Spleen (tissue), 11 donors: ENCODE results near the gene PRDX2. TPM values are rescaled to one million over a fixed set of nuclear protein-coding genes. Genes with fewer than 3 reads are reported as not detected.

Experiments used
- DNase-seq: peaks from one replicate; pipeline ENCODE4 v3.0.0-alpha.2; 2020
- H3K27ac ChIP-seq, 8 donors: fragments of 200-600 bp; sonication (generic) in 7 of 8; 1 replicate in 4 of 8; 2 replicates in 4 of 8; pipeline versions ENCODE4 v1.5.0 to v1.8.0; 2016 to 2021; ENCODE audit warnings: inconsistent platforms in 4 of 8, mild to moderate bottlenecking in 4 of 8, moderate library complexity in 1 of 8
- H3K27me3 ChIP-seq, 7 donors: fragments of 200-600 bp; sonication (generic) in 6 of 7; replicated peaks in 1 of 7; 1 replicate in 4 of 7; 2 replicates in 3 of 7; pipeline versions ENCODE4 v1.5.0 to v1.8.0; 2016 to 2021; ENCODE audit warnings: inconsistent platforms in 3 of 7, mild to moderate bottlenecking in 1 of 7
- H3K36me3 ChIP-seq, 6 donors: fragments of 200-600 bp; sonication (generic) in 5 of 6; 1 replicate in 4 of 6; 2 replicates in 2 of 6; pipeline versions ENCODE4 v1.5.0 to v1.8.0; 2016 to 2021; ENCODE audit warnings: inconsistent platforms in 2 of 6
- H3K4me1 ChIP-seq, 6 donors: fragments of 200-600 bp; sonication (generic) in 5 of 6; 1 replicate in 3 of 6; 2 replicates in 3 of 6; pipeline versions ENCODE4 v1.5.0 to v1.8.0; 2016 to 2021; ENCODE audit warnings: inconsistent platforms in 3 of 6
- H3K4me3 ChIP-seq, 8 donors: fragments of 200-600 bp; sonication (generic) in 7 of 8; 1 replicate in 4 of 8; 2 replicates in 4 of 8; pipeline versions ENCODE4 v1.5.0 to v1.8.0; 2016 to 2021; ENCODE audit warnings: inconsistent platforms in 4 of 8, mild to moderate bottlenecking in 4 of 8, moderate library complexity in 2 of 8
- H3K9me3 ChIP-seq, 8 donors: fragments of 200-600 bp; sonication (generic) in 7 of 8; 1 replicate in 4 of 8; 2 replicates in 4 of 8; pipeline versions ENCODE4 v1.5.0 to v1.8.0; 2016 to 2021; ENCODE audit warnings: inconsistent platforms in 4 of 8
- CTCF ChIP-seq, 11 experiments: fragments of 200-600 bp in 7 of 11; fragments of 450-650 bp in 4 of 11; sonication (generic) in 4 of 11; IDR thresholded peaks in 8 of 11; conservative IDR thresholded peaks in 3 of 11; 1 replicate in 7 of 11; 2 replicates in 4 of 11; pipeline versions ENCODE4 v1.4.0 to v1.8.0; 2016 to 2021; ENCODE audit warnings: antibody characterized with exemption in 11 of 11, inconsistent platforms in 4 of 11, mild to moderate bottlenecking in 1 of 11
- POLR2A ChIP-seq, 3 donors: fragments of 450-650 bp; IDR thresholded peaks; one replicate each; pipeline ENCODE4 v1.5.1; 2017; ENCODE audit warnings: antibody characterized with exemption in 3 of 3, mild to moderate bottlenecking in 1 of 3
- POLR2AphosphoS5 ChIP-seq, 3 donors: sonication (generic); formaldehyde crosslinking; IDR thresholded peaks; one replicate each; pipeline ENCODE4 v1.5.1; 2017; ENCODE audit warnings: antibody characterized with exemption in 3 of 3
- WGBS, 5 donors: extraction: QIAGEN DNeasy Blood & Tissue Kit in 3 of 5; methylation state at CpG; one replicate each; pipeline versions ENCODE4 v1.1.5 to v1.1.7; 2013 to 2018; 5-methylcytosine and 5-hydroxymethylcytosine counted together
- intact Hi-C: fragments of 100-400 bp; cut with DNase I; formaldehyde crosslinking; loops from one replicate; pipeline ENCODE4 v1.15.0; 2023; ENCODE audit warnings: low total_unique reads
- polyA plus RNA-seq, 3 donors: library from polyadenylated mRNA; stranded (reverse); fragments of 200-250 nt; gene quantifications; one replicate each; pipeline ENCODE4 v1.2.1, GENCODE V29; 2013
- total RNA-seq, 7 donors: library from RNA; depleted of rRNA in 3 of 7; stranded (reverse); fragments of >200 nt in 3 of 7; fragmentation: NEBNext Ultra II Directional in 4 of 7; extraction: Animal tissue kit (Norgen Biotek cat#: 25700) in 4 of 7; gene quantifications; one replicate each; pipeline versions ENCODE4 v1.1.0 to v1.2.1, GENCODE V29; 2016 to 2021
- donor health status: healthy with polysubstance abuse.
- donor health status: DM: no; HTN: no; CAD: no; lungs with moderate emphysema.
- donor health status: DM: no; HTN: no; CAD: no.
- donor health status: Bipolar disorder and iron deficiency.
- donor health status: healthy.
- donor health status: DM: no; HTN: no; CAD: no.
- donor health status: DM: yes; HTN: yes; CAD: no.

The PRDX2 gene
- total and polyA plus RNA-seq, 10 donors: 78.3 to 203 (median 117) TPM

GRCh38 chr19:12843999-12844732 is 42.6 kb upstream of the PRDX2 start:
- Histone ChIP-seq H3K4me3 (no peak overlapping the region), H3K27me3 (peaks cover 9 to 99% (median 55%) of the 10 kb centered on the region in 7 donors), H3K36me3 (no peaks in the 10 kb centered on the region), H3K4me1 (peaks cover 5 to 32% (median 19%) of the 10 kb centered on the region in 6 donors), H3K27ac (no peak overlapping the region), H3K9me3 (peaks cover 0 to 5% (median 0%) of the 10 kb centered on the region in 8 donors)
- DNase-seq: no peak
- intact Hi-C loops: no loop called here
- TF ChIP-seq POLR2AphosphoS5 (IDR thresholded peaks at IDR 0.05): no peak
- 70 to 94% (median 86%) methylated on average over 3 of the region's 3 CpGs for WGBS, 5 donors

- no peak overlapping the region for H3K27ac ChIP-seq
- H3K36me3 ChIP-seq: no peaks in the 10 kb centered on the region
- DNase-seq: no peak
- H3K4me1 ChIP-seq: peaks cover 5 to 41% (median 27%) of the 10 kb centered on the region in 6 donors
- intact Hi-C loops: no loop called here
- H3K27me3 ChIP-seq: peaks cover 9 to 100% (median 64%) of the 10 kb centered on the region in 7 donors
- TF ChIP-seq POLR2AphosphoS5 (IDR thresholded peaks at IDR 0.05) (no peak), POLR2A (IDR thresholded peaks at IDR 0.05) (no peak), CTCF (IDR thresholded peaks at IDR 0.05 in 8 of 11, conservative IDR thresholded peaks at IDR 0.05 in 3 of 11) (no peak)
- H3K9me3 ChIP-seq: peaks cover 0 to 5% (median 0%) of the 10 kb centered on the region in 8 donors
- H3K4me3 ChIP-seq: no peak overlapping the region
- WGBS, 5 donors: 79 to 97% (median 88%) methylated on average over 6 to 11 of the region's 11 CpGs
Observed at GRCh38 chr19:12843328-12843727, 41.7 kb upstream of the PRDX2 start.

GRCh38 chr19:12842511-12842910 is 40.9 kb upstream of the PRDX2 start:
- no peak for TF ChIP-seq POLR2A (IDR thresholded peaks at IDR 0.05)
- peaks cover 0 to 5% (median 0%) of the 10 kb centered on the region in 8 donors for H3K9me3 ChIP-seq
- intact Hi-C loops: no loop called here
- peaks cover 9 to 100% (median 70%) of the 10 kb centered on the region in 7 donors for H3K27me3 ChIP-seq
- no peak for DNase-seq
- no peaks in the 10 kb centered on the region for H3K36me3 ChIP-seq
- H3K4me1 ChIP-seq: peaks cover 4 to 39% (median 24%) of the 10 kb centered on the region in 6 donors
- no peak overlapping the region for H3K27ac ChIP-seq
- H3K4me3 ChIP-seq: no peak overlapping the region
- WGBS, 5 donors: 91 to 95% (median 92%) methylated on average over 18 of the region's 18 CpGs

- Histone ChIP-seq H3K36me3 (no peaks in the 10 kb centered on the region), H3K27ac (no peak overlapping the region), H3K27me3 (peaks cover 9 to 100% (median 84%) of the 10 kb centered on the region in 7 donors), H3K4me3 (peak overlapping the region in 4 of 8 donors; percentile 2 to 53 (median 8)), H3K9me3 (peaks cover 0 to 5% (median 0%) of the 10 kb centered on the region in 8 donors), H3K4me1 (peaks cover 0 to 36% (median 20%) of the 10 kb centered on the region in 6 donors)
- TF ChIP-seq POLR2A (IDR thresholded peaks at IDR 0.05) (no peak), CTCF (IDR thresholded peaks at IDR 0.05 in 8 of 11, conservative IDR thresholded peaks at IDR 0.05 in 3 of 11) (no peak), POLR2AphosphoS5 (IDR thresholded peaks at IDR 0.05) (no peak)
- no peak for DNase-seq
- intact Hi-C loops: no loop called here
- WGBS, 5 donors: 5 to 7% (median 6%) methylated on average over 23 to 29 of the region's 29 CpGs
Observed at GRCh38 chr19:12841094-12841493, 39.5 kb upstream of the PRDX2 start.
